Gastroesophageal sphincter (tissue), 4 donors: Measurements from ENCODE around the gene DLGAP3. TPM values are rescaled to one million over a fixed set of nuclear protein-coding genes. Genes with fewer than 3 reads are reported as not detected.

Experiments used
- ATAC-seq: fragments of 150-250 bp; one replicate; pipeline ENCODE4 v1.9.1; 2016; ENCODE audit warnings: mild to moderate bottlenecking, moderate library complexity
- H3K27ac ChIP-seq, 4 donors: fragments of 200-600 bp; sonication (generic) in 3 of 4; 1 replicate in 3 of 4; 2 replicates in 1 of 4; pipeline ENCODE4 v1.5.1; 2016 to 2019
- H3K27me3 ChIP-seq: fragments of 200-600 bp; sonication (generic); one replicate; pipeline ENCODE4 v1.5.1; 2019
- H3K36me3 ChIP-seq, 2 donors: fragments of 200-600 bp; sonication (generic); one replicate each; pipeline ENCODE4 v1.5.1; 2019; ENCODE audit warnings: control low read depth in 1 of 2
- H3K4me1 ChIP-seq, 3 donors: fragments of 200-600 bp; sonication (generic); 1 replicate in 2 of 3; 2 replicates in 1 of 3; pipeline ENCODE4 v1.5.1; 2016 to 2019; ENCODE audit warnings: control low read depth in 2 of 3
- H3K4me3 ChIP-seq, 2 donors: fragments of 200-600 bp; sonication (generic); one replicate each; pipeline ENCODE4 v1.5.1; 2019; ENCODE audit warnings: mild to moderate bottlenecking in 1 of 2, moderate library complexity in 1 of 2
- H3K9me3 ChIP-seq, 3 donors: fragments of 200-600 bp; sonication (generic); one replicate each; pipeline ENCODE4 v1.5.1; 2017 to 2019; ENCODE audit warnings: control low read depth in 2 of 3
- CTCF ChIP-seq, 4 experiments: fragments of 200-600 bp in 2 of 4; fragments of 450-650 bp in 2 of 4; sonication (generic) in 1 of 4; IDR thresholded peaks; one replicate each; pipeline ENCODE4 v1.5.1; 2017 to 2019; ENCODE audit warnings: antibody characterized with exemption in 4 of 4, mild to moderate bottlenecking in 2 of 4, moderate library complexity in 2 of 4
- EP300 ChIP-seq: sonication (generic); formaldehyde crosslinking; IDR thresholded peaks from one replicate; pipeline ENCODE4 v1.6.1; 2017; ENCODE audit warnings: antibody characterized with exemption, mild to moderate bottlenecking
- POLR2A ChIP-seq, 2 donors: fragments of 450-650 bp; IDR thresholded peaks; one replicate each; pipeline ENCODE4 v1.6.1; 2017; ENCODE audit warnings: antibody characterized with exemption in 2 of 2, mild to moderate bottlenecking in 2 of 2, moderate library complexity in 1 of 2
- POLR2AphosphoS5 ChIP-seq: sonication (generic); formaldehyde crosslinking; IDR thresholded peaks from one replicate; pipeline ENCODE4 v1.6.1; 2017; ENCODE audit warnings: antibody characterized with exemption
- WGBS, 2 donors: methylation state at CpG; one replicate each; pipeline ENCODE4 v1.1.5; 2018; ENCODE audit warnings: low coverage in 1 of 2; 5-methylcytosine and 5-hydroxymethylcytosine counted together
- total RNA-seq, 4 donors: library from RNA; depleted of rRNA; stranded (reverse); fragments of >200 nt; gene quantifications; one replicate each; pipeline ENCODE4 v1.1.0, GENCODE V29; 2016

DLGAP3 gene
- total RNA-seq, 4 donors from 2014 or later, result 0.12 to 0.13 TPM; not detected in 2

- TF ChIP-seq CTCF (IDR thresholded peaks at IDR 0.05) (no peak), EP300 (no peak), POLR2AphosphoS5 (no peak), POLR2A (IDR thresholded peaks at IDR 0.05) (no peak)
- ATAC-seq, result no peak
These were observed 47.1 kb upstream of the DLGAP3 start for GRCh38 chr1:34976384-34977209.

GRCh38 chr1:34975771-34976170 lies 46.3 kb upstream of the DLGAP3 start:
- no peak for ATAC-seq
- Histone ChIP-seq H3K27ac (no peak overlapping the region), H3K27me3 (no peaks in the 10 kb centered on the region), H3K36me3 (peaks cover 0 to 19% of the 10 kb centered on the region in 2 donors), H3K4me1 (peaks cover 0 to 9% (median 0%) of the 10 kb centered on the region in 3 donors), H3K9me3 (no peaks in the 10 kb centered on the region), H3K4me3 (no peak overlapping the region)
- 76 to 81% methylated on average over 5 to 6 of the region's 6 CpGs for WGBS, 2 donors
- TF ChIP-seq POLR2A (IDR thresholded peaks at IDR 0.05) (no peak), POLR2AphosphoS5 (no peak), CTCF (IDR thresholded peaks at IDR 0.05) (no peak), EP300 (no peak)

More at GRCh38 chr1:34976384-34977209, 47.1 kb upstream of the DLGAP3 start:
- Histone ChIP-seq H3K4me3 (no peak overlapping the region), H3K27ac (no peak overlapping the region), H3K9me3 (no peaks in the 10 kb centered on the region), H3K27me3 (no peaks in the 10 kb centered on the region), H3K36me3 (peaks cover 0 to 27% of the 10 kb centered on the region in 2 donors), H3K4me1 (peaks cover 0 to 9% (median 0%) of the 10 kb centered on the region in 3 donors)
- 92% methylated on average over 6 of the region's 72 CpGs; no CpG with 5 or more reads in 1 of the 2 donors for WGBS, 2 donors

- Histone ChIP-seq H3K4me3 (no peak overlapping the region), H3K9me3 (no peaks in the 10 kb centered on the region), H3K27ac (no peak overlapping the region), H3K4me1 (peaks cover 0 to 9% (median 0%) of the 10 kb centered on the region in 3 donors), H3K27me3 (no peaks in the 10 kb centered on the region), H3K36me3 (peaks cover 0 to 14% of the 10 kb centered on the region in 2 donors)
- TF ChIP-seq CTCF (IDR thresholded peaks at IDR 0.05), result no peak
- TF ChIP-seq POLR2AphosphoS5, result no peak
- TF ChIP-seq EP300, result no peak
- no peak for TF ChIP-seq POLR2A (IDR thresholded peaks at IDR 0.05)
- WGBS, 2 donors, result 70 to 80% methylated on average over 2 to 3 of the region's 3 CpGs
- no peak for ATAC-seq
These were observed 45.9 kb upstream of the DLGAP3 start for GRCh38 chr1:34975338-34975737.

GRCh38 chr1:34974626-34975025 lies 45.2 kb upstream of the DLGAP3 start:
- no peak for TF ChIP-seq CTCF (IDR thresholded peaks at IDR 0.05)
- Histone ChIP-seq H3K36me3 (peaks cover 0 to 13% of the 10 kb centered on the region in 2 donors), H3K27me3 (no peaks in the 10 kb centered on the region), H3K27ac (no peak overlapping the region), H3K4me3 (no peak overlapping the region), H3K9me3 (no peaks in the 10 kb centered on the region), H3K4me1 (peaks cover 0 to 9% (median 0%) of the 10 kb centered on the region in 3 donors)
- ATAC-seq, result no peak
- WGBS, 2 donors, result 67 to 75% methylated on average over 3 to 8 of the region's 8 CpGs

GRCh38 chr1:34973326-34973725 lies 43.9 kb upstream of the DLGAP3 start:
- H3K27me3 ChIP-seq, result no peaks in the 10 kb centered on the region
- H3K4me1 ChIP-seq, result peaks cover 0 to 9% (median 0%) of the 10 kb centered on the region in 3 donors
- H3K4me3 ChIP-seq, result no peak overlapping the region
- no peak overlapping the region for H3K27ac ChIP-seq
- TF ChIP-seq CTCF (IDR thresholded peaks at IDR 0.05) (no peak), POLR2A (IDR thresholded peaks at IDR 0.05) (no peak)
- WGBS, 2 donors, result 83 to 90% methylated on average over 1 to 3 of the region's 3 CpGs
- H3K36me3 ChIP-seq, result peaks cover 0 to 6% of the 10 kb centered on the region in 2 donors
- no peak for ATAC-seq
- H3K9me3 ChIP-seq, result no peaks in the 10 kb centered on the region
